Fibroblast of peridontal ligament (primary cell): ENCODE data around the gene MFAP1.
"Not testable (repeated sequence)": the region's sequence is repeated elsewhere in the genome, so short reads cannot be mapped to it uniquely, and the experiment has no call there.

ENCODE experiments used
- DNase-seq: peaks from one replicate; pipeline ENCODE4 v3.0.0-alpha.2; 2010; ENCODE audit errors: extremely low read depth

MFAP1 gene

GRCh38 chr15:43825305-43825704, 815 bp upstream of the MFAP1 start:
- not testable (repeated sequence) for DNase-seq

DNA sequence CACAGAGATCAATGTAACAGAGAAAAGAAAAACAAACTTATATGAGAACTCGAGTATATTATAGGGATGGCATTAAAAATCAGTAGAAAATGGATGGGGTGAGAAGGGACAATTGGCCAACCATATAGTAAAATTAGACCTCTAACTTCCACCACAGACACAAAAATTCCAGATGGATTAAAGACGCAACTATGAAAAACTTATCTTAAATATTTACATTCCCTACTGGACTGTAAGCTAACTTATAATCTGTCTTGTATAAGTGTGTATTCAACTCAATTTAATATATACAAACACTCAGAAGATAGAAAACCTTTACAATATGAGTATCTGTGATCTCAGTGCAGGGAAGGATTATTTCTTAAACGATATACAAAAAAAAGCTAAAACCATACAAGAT, 3.0 kb downstream of the MFAP1 start:
- DNase-seq: no peak

DNA sequence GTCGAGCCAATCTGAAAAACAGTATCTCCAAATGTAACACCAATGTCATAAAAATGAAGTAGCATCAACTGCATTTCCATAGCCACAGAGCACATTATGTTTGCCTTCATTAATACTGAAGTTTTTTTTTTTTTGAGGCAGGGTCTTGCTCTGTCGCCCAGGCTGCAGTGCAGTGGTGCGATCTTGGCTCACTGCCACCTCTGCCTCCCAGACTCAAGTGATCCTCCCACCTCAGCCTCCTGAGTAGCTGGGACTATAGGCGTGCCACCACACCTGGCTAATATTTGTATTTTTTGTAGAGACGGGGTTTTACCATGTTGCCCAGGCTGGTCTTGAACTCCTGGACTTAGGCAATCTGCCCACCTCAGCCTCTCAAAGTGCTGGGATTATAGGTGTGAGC, 9.4 kb downstream of the MFAP1 start:
- not testable (repeated sequence) for DNase-seq

- no peak for DNase-seq
Measured at GRCh38 chr15:43808960-43809678, 15.4 kb downstream of the MFAP1 start.

GRCh38 chr15:43808435-43808950, 16.0 kb downstream of the MFAP1 start:
- no peak for DNase-seq

DNA sequence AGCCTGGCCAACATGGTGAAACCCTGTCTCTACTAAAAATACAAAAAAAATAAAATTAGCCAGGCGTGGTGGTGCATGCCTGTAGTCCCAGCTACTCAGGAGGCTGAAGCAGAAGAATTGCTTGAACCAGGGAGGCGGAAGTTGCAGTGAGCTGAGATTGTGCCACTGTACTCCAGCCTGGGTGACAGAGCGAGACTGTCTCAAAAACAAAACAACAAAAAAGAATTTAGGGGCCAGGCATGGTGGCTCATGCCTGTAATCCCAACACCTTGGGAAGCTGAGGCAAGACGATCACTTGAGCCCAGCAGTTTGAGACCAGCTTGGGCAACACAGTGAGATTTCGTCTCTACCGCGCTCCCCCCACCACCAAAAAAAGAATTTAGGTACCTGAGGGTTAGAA, 21.8 kb downstream of the MFAP1 start:
- DNase-seq: not testable (repeated sequence)

DNA sequence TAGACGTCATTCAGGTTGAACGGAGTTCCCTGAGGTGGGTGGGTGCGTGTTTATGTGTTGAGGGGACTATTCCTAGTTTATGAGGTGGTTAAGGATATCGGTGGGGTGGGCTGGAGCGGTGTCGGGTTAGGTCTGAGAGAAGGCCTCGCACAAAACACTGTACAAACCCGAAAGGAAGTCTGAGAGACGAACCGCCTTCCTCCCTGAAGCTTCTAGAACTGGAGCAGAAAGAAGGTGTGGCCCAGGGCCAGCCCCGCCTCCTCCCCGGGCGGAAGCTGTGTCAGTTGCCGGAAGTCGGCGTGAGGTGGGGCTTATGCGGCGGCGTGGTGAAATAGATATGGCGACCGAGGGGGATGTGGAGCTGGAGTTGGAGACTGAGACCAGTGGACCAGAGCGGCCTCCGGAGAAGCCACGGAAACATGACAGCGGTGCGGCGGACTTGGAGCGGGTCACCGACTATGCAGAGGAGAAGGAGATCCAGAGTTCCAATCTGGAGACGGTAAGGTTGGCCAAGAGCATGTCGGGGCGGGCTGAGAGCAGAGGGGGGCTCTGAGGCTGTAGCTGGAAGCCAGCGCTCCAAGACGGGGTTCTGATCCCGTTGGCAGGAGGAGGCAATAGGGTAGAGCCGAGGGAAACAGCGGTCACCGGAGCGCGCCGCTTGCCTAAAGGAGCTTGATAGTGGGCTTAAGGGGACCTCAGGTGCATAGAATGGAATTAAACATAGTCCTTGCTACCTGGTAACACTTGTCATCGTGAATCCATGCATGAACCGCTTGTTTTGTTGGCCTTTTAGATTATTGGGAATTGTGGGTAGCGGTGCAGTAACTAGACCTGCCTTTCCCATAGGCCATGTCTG, 24.0 kb downstream of the MFAP1 start, which contains the start of gene HYPK:
Gene HYPK (plus strand): TSS at position 314 of the 856 bp plus-strand sequence. CDS start 24 bp downstream, at position 338.
- peak; percentile 85 for DNase-seq

GRCh38 chr15:43799945-43800285, 24.6 kb downstream of the MFAP1 start, which contains the start of gene SERINC4:
SERINC4 (minus strand) TSS chr15:43800220; CDS start chr15:43799986, 234 bp downstream.
- DNase-seq: no peak

GRCh38 chr15:43799209-43799944, 25.1 kb downstream of the MFAP1 start:
- DNase-seq: no peak

GRCh38 chr15:43796566-43796965, 27.9 kb downstream of the MFAP1 start:
- no peak for DNase-seq

- DNase-seq: no peak
Measured at GRCh38 chr15:43795997-43796396, 28.5 kb downstream of the MFAP1 start.

DNA sequence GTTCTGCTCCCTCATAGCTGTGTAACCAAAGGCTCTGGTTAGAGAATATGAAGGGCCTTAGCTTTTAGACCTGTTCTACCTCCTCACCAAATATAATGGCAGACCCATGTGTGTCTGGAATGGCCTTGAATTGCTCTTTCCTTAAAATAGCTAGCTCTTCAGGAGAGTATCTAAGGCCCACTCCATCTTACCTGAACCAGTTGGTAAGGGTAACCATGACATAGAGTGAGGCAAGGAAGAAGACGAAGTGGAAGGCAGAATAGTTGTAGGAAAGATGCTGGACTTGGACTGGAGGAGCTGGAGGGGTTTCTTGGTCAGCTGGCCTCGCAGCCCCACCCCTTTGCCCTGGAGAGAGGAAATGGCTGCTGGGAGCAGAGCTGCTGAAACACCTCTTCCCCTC, 29.3 kb downstream of the MFAP1 start:
- DNase-seq: no peak

DNA sequence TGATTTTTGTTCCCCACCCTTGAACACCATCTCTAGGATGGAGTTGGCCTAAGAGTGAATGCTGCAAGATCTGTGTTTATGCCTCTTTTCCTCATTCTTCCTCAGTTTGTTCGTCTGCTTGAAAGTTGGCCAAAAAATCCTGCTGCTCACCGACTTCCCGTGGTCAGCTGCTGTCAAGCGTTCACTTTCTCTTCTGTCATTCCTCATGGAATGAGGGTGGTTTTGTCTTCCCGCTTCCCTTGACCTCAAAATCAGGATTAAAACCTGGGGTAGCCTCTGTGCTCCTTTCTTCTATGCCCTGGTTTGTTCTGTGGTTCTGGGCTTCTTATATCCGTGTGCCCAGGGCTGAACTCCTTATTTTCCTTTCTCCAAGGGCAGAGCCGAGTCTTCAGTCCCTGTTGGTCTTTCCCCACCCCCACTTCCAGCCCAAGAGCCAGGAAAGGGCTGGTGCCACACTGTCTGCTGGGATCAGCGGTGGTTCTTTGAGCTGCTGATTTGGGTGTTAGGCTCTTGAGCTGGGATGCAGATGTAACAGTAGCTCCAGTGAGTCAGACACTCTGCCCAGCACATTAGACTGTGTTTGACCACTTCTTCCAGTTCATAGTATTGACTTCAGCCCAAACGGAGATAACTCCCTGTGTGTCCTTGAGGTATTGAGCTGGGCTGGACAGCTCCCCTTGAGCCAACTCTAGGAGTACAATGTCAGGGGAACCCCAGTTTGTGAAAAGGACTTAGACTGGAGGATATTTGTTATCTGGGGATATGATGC, 30.0 kb downstream of the MFAP1 start:
- peak; percentile 47 for DNase-seq

GRCh38 chr15:43793647-43794046, 30.8 kb downstream of the MFAP1 start:
- DNase-seq: no peak

GRCh38 chr15:43792761-43793476, 31.6 kb downstream of the MFAP1 start:
- DNase-seq: peak; percentile 49

DNA sequence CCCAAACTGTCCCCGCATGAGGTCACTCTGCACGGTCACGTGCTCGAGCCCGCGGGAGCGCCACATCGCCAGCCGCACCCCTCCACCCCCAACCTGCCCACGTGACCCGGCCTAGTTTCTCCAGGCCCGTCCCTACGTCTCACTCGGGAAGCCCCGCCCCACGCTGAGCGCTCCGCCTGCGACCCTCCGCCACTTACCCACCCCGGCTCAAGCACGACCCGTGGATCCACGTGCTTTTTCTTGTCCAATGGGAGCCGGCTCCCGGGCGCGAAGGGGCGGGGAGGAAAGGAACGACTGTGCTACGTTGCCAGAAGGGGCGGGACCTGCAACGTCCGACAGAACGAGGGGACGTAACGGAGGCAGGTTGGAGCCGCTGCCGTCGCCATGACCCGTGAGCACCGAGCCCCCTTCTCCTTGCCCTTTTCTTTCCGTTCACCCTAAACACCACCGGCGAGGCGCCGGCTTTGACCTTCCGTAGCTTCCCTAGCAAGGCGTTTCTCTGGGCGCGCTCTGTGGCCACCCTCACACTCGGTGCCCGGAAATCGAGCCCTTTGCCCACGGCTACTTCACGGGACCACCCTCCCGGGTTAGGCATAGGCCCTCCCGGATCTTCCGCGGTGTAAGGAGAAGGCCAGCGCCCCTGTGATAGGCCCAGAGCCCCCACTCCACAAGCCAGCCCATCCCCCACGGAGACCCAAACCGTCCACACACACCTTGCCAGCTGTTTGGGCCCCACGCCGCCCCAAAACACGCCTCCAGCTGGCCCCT, 32.3 kb downstream of the MFAP1 start, which contains the start of gene SERF2:
Gene SERF2 (plus strand): TSS at position 328 of the 768 bp plus-strand sequence. CDS start 57 bp downstream, at position 385.
- peak; percentile 99 for DNase-seq

DNA sequence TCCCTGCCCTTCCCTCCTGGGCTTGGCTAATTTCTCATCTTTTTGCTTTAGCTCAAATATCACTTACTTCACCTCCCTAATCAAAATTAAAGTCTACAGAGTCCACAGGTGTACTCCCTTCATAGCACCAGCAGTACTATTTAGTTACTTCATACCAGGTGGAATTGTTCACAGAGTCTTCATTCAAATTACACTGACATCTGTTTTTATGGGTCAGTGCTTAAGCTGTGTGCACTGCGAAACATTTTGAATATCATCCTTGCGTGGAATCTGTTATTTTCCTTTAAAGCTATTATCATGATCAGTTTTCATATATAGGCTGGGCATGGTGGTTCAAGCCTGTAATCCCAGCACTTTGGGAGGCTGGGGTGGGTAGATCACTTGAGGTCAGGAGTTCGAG, 35.1 kb downstream of the MFAP1 start:
- DNase-seq: no peak

- DNase-seq: no peak
Measured at GRCh38 chr15:43779016-43779415, 45.5 kb downstream of the MFAP1 start.

DNA sequence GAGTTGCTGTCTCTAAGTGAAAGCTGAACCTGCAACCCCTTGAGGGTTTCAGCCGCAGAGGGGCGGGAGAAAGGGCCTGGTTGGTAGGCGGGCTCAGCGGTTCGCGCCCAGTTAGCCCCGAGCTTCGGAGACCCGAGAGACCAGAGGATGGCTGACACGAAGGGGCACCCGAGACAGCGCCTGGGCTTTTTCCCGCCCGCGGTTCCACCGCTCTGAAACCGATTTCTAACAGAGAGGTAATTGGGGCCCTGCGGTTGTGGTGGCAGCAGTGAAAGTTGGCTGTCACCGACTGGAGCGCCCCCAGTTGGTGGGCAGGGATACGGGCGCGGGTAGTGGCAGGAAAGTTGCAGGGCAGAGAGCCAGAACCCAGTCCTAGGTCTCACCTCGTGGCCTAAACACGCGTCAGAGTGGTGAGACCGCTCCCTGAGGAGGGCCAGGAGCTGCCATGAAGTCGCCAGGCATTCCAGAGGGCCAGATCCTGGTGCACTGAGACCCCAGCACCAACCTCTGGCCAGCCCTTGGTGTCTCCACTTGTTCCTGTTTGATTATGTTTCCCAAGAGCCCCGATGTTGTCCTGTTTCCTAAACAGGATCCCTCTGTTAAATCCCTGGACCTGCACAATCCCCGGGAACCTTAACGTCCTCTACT, 47.1 kb downstream of the MFAP1 start:
- DNase-seq: peak; percentile 71
